Keratinocyte (primary cell): ENCODE data around the gene ADAMTS17. TPM values are rescaled to one million over a fixed set of nuclear protein-coding genes. Genes with fewer than 3 reads are reported as not detected.

Experiments used
- DNase-seq: peaks from one replicate; pipeline ENCODE4 v3.0.0-alpha.2; 2011; ENCODE audit warnings: low read depth, missing footprints, low spot score
- FAIRE-seq: peaks from 2 replicates; lab custom pipeline; 2011; peaks lifted over from hg19 to GRCh38; lab: Jason Lieb, UNC
- H2AFZ ChIP-seq: 2 replicates; pipeline ENCODE4 v1.6.0; 2012; ENCODE audit warnings: low read length, control low read depth, inconsistent platforms; ENCODE audit not compliant: control insufficient read depth
- H3K27ac ChIP-seq: 2 replicates; pipeline ENCODE4 v1.5.1; 2011; ENCODE audit warnings: low read length; ENCODE audit not compliant: control insufficient read depth, insufficient read depth
- H3K27me3 ChIP-seq: 3 replicates; pipeline ENCODE4 v1.6.0; 2011; ENCODE audit warnings: low read length; ENCODE audit not compliant: control insufficient read depth, insufficient read depth; ENCODE audit errors: extremely low read depth
- H3K36me3 ChIP-seq, 2 experiments: 2 replicates in 1 of 2; 3 replicates in 1 of 2; pipeline ENCODE4 v1.5.1; 2011; ENCODE audit warnings: low read length in 2 of 2, mild to moderate bottlenecking in 1 of 2; ENCODE audit not compliant: control insufficient read depth in 2 of 2, insufficient read depth in 2 of 2; ENCODE audit errors: extremely low read depth in 1 of 2
- H3K4me1 ChIP-seq: 3 replicates; pipeline ENCODE4 v1.5.1; 2011; ENCODE audit warnings: low read length; ENCODE audit not compliant: control insufficient read depth, insufficient read depth; ENCODE audit errors: extremely low read depth
- H3K4me2 ChIP-seq: 3 replicates; pipeline ENCODE4 v1.6.0; 2011; ENCODE audit warnings: low read depth, low read length; ENCODE audit not compliant: control insufficient read depth, insufficient read depth; ENCODE audit errors: extremely low read depth
- H3K4me3 ChIP-seq, 3 experiments: fragments of 200-600 bp in 1 of 3; sonication (generic) in 1 of 3; 2 replicates in 2 of 3; 3 replicates in 1 of 3; pipeline ENCODE4 v1.5.1; 2011 to 2016; ENCODE audit warnings: low read length in 3 of 3, mild to moderate bottlenecking in 3 of 3, control low read depth in 2 of 3, inconsistent platforms in 1 of 3, low read depth in 1 of 3, mixed read lengths in 1 of 3, mixed run types in 1 of 3, moderate library complexity in 1 of 3; ENCODE audit not compliant: control insufficient read depth in 2 of 3, insufficient read depth in 2 of 3; ENCODE audit errors: extremely low read depth in 1 of 3
- H3K79me2 ChIP-seq: 2 replicates; pipeline ENCODE4 v1.6.0; 2012; ENCODE audit warnings: low read length; ENCODE audit not compliant: control insufficient read depth, insufficient read depth
- H3K9ac ChIP-seq: 3 replicates; pipeline ENCODE4 v1.6.0; 2011; ENCODE audit warnings: low read length; ENCODE audit not compliant: control insufficient read depth, insufficient read depth; ENCODE audit errors: extremely low read depth
- H3K9me1 ChIP-seq: 3 replicates; pipeline ENCODE4 v1.6.0; 2011; ENCODE audit warnings: low read length; ENCODE audit not compliant: control insufficient read depth, insufficient read depth; ENCODE audit errors: extremely low read depth
- H3K9me3 ChIP-seq: 2 replicates; pipeline ENCODE4 v1.5.1; 2012; ENCODE audit warnings: low read depth, low read length; ENCODE audit not compliant: control insufficient read depth
- H4K20me1 ChIP-seq: 3 replicates; pipeline ENCODE4 v1.6.0; 2011; ENCODE audit warnings: low read length; ENCODE audit not compliant: control insufficient read depth, insufficient read depth; ENCODE audit errors: extremely low read depth
- EZH2 ChIP-seq: IDR thresholded peaks from one replicate; pipeline ENCODE4 v1.6.1; 2012; ENCODE audit warnings: inconsistent platforms, mild to moderate bottlenecking, low read length, moderate library complexity
- dilution Hi-C: fragments of 300-500 bp; cut with MboI; formaldehyde crosslinking; loops from one replicate; pipeline ENCODE4 v1.7.0; 2020; ENCODE audit warnings: low sequenced_read_pairs; ENCODE audit not compliant: extremely low pct_ligation_motif_present
- polyA plus RNA-seq, 5 experiments: library from polyadenylated mRNA; depleted of rRNA in 3 of 5; stranded (reverse) in 3 of 5; stranded (forward) in 1 of 5; unstranded in 1 of 5; fragments of >200 nt; gene quantifications; 1 replicate in 1 of 5; 2 replicates in 3 of 5; 3 replicates in 1 of 5; pipeline versions ENCODE4 v1.2.1 to v1.2.3, GENCODE V29; 2011 to 2012; ENCODE audit warnings: missing spikeins in 2 of 5, low read depth in 1 of 5, low replicate concordance in 1 of 5
- TF ChIP-seq, protein P1 (sequence below), 3 experiments: IDR thresholded peaks in 1 of 3; conservative IDR thresholded peaks in 1 of 3; optimal IDR thresholded peaks in 1 of 3; 2 replicates in 2 of 3; 3 replicates in 1 of 3; pipeline versions ENCODE3 to v1.5.1; 2011; ENCODE audit warnings: low read length in 3 of 3, mild to moderate bottlenecking in 3 of 3, moderate library complexity in 2 of 3, control low read depth in 1 of 3, inconsistent platforms in 1 of 3; ENCODE audit not compliant: insufficient read depth in 2 of 3; ENCODE audit errors: extremely low read depth in 1 of 3

The ADAMTS17 gene
- polyA plus RNA-seq, 1 donor (not counting 4 experiments of a cell fraction or from before 2014, with no cell fraction given) = 0.18 TPM

DNA sequence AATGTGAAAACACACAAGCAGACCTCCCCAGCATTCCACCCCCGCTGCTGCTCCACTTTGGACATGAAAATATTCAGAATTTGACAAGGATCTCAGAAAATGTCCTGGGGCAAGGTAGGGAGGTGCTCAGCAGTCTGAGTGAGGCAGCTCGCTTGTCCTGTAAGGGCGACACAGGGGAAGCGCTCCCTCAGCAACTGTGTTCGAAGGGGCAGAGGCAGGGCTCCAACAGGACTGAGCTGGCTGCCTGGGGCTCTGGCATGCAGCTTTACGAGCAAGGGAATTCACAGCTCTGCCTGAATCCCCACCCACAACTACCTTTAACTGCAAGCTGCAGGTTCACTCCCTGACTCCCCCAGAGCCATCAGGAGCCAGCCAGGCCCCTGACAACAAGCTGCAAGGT is 321.6 kb downstream of the ADAMTS17 start:
- dilution Hi-C loops = no loop called here
- H3K9ac ChIP-seq = no peak overlapping the region
- peaks cover 20% of the 10 kb centered on the region for H3K4me1 ChIP-seq
- H3K9me1 ChIP-seq = no peaks in the 10 kb centered on the region
- peak; percentile 84 for FAIRE-seq
- no peak overlapping the region for H3K4me3 ChIP-seq
- no peaks in the 10 kb centered on the region for H3K79me2 ChIP-seq
- H3K4me2 ChIP-seq = peak overlapping the region; percentile 40
- H3K27ac ChIP-seq = no peak overlapping the region
- no peaks in the 10 kb centered on the region for H4K20me1 ChIP-seq
- H3K27me3 ChIP-seq = peaks cover 11% of the 10 kb centered on the region
- H3K36me3 ChIP-seq = no peaks in the 10 kb centered on the region
- H3K9me3 ChIP-seq = no peaks in the 10 kb centered on the region
- no peak overlapping the region for H2AFZ ChIP-seq
- TF ChIP-seq, protein P1, sequence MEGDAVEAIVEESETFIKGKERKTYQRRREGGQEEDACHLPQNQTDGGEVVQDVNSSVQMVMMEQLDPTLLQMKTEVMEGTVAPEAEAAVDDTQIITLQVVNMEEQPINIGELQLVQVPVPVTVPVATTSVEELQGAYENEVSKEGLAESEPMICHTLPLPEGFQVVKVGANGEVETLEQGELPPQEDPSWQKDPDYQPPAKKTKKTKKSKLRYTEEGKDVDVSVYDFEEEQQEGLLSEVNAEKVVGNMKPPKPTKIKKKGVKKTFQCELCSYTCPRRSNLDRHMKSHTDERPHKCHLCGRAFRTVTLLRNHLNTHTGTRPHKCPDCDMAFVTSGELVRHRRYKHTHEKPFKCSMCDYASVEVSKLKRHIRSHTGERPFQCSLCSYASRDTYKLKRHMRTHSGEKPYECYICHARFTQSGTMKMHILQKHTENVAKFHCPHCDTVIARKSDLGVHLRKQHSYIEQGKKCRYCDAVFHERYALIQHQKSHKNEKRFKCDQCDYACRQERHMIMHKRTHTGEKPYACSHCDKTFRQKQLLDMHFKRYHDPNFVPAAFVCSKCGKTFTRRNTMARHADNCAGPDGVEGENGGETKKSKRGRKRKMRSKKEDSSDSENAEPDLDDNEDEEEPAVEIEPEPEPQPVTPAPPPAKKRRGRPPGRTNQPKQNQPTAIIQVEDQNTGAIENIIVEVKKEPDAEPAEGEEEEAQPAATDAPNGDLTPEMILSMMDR (optimal IDR thresholded peaks at IDR 0.05 in 1 of 3, IDR thresholded peaks at IDR 0.05 in 1 of 3, conservative IDR thresholded peaks at IDR 0.05 in 1 of 3; ENCODE audit: extremely low read depth in 1 of 3, insufficient read depth in 2 of 3, low read length in 3 of 3) = no peak
- TF ChIP-seq EZH2 = no peak
- no peak for DNase-seq

DNA sequence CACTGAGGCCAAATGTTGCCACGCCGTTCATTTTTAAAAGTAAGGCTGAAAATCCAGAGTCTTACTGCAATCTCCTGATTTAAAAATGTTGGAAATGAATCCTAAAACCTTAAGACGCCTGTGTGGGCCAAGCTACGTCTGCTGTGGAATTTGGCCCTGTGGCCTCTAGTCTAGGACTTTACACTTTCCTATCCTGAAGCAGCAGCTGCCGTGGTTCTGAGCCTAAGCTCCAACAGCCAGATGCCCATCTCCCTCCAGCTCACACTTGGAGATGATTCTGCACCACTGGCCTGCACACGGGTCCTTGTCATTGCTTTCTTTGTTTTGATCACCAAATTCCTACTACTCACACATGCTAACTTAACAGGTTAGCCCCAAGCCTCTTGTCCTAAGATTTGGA is 322.2 kb downstream of the ADAMTS17 start:
- H3K27me3 ChIP-seq = peaks cover 11% of the 10 kb centered on the region
- H3K4me3 ChIP-seq = no peak overlapping the region
- no peak for FAIRE-seq
- no peak overlapping the region for H3K4me2 ChIP-seq
- dilution Hi-C loops = no loop called here
- no peaks in the 10 kb centered on the region for H3K79me2 ChIP-seq
- TF ChIP-seq, protein P1 (optimal IDR thresholded peaks at IDR 0.05 in 1 of 3, IDR thresholded peaks at IDR 0.05 in 1 of 3, conservative IDR thresholded peaks at IDR 0.05 in 1 of 3; ENCODE audit: extremely low read depth in 1 of 3, insufficient read depth in 2 of 3, low read length in 3 of 3) = no peak
- H3K9me1 ChIP-seq = no peaks in the 10 kb centered on the region
- H3K27ac ChIP-seq = no peak overlapping the region
- DNase-seq = no peak
- no peaks in the 10 kb centered on the region for H3K36me3 ChIP-seq
- H2AFZ ChIP-seq = no peak overlapping the region
- H3K4me1 ChIP-seq = peaks cover 20% of the 10 kb centered on the region
- H3K9me3 ChIP-seq = no peaks in the 10 kb centered on the region
- no peaks in the 10 kb centered on the region for H4K20me1 ChIP-seq
- H3K9ac ChIP-seq = no peak overlapping the region
